ENCODE data around the gene INSL4. TPM values are rescaled to one million over a fixed set of nuclear protein-coding genes. Genes with fewer than 3 reads are reported as not detected.

The INSL4 gene
- total RNA-seq, 2 donors from 2014 or later = not detected

GRCh38 chr9:5230554-5230953 is 665 bp upstream of the INSL4 start:
- no peaks in the 10 kb centered on the region for H3K9me3 ChIP-seq
- no peak for DNase-seq
- 64 to 67% methylated on average over 10 of the region's 10 CpGs for WGBS, 2 donors
- no peak for ATAC-seq
- no peaks in the 10 kb centered on the region for H3K36me3 ChIP-seq (replicated peaks in 1 of 2; ENCODE audit: insufficient read depth in 1 of 2, low read depth in 2 of 2)
- no peaks in the 10 kb centered on the region for H3K4me1 ChIP-seq
- H3K4me3 ChIP-seq = no peak overlapping the region
- no peak for TF ChIP-seq POLR2A (IDR thresholded peaks at IDR 0.05)
- TF ChIP-seq CTCF (IDR thresholded peaks at IDR 0.05) = no peak
- intact Hi-C loops (cut with DNase I) = no loop called here
- no peaks in the 10 kb centered on the region for H3K27me3 ChIP-seq
- H3K27ac ChIP-seq = no peak overlapping the region

- Histone ChIP-seq H3K9me3 (no peaks in the 10 kb centered on the region), H3K27ac (no peak overlapping the region), H3K4me1 (no peaks in the 10 kb centered on the region), H3K36me3 (replicated peaks in 1 of 2; ENCODE audit: insufficient read depth in 1 of 2, low read depth in 2 of 2) (no peaks in the 10 kb centered on the region), H3K27me3 (no peaks in the 10 kb centered on the region), H3K4me3 (no peak overlapping the region)
- 25 to 42% methylated on average over 5 of the region's 5 CpGs for WGBS, 2 donors
- DNase-seq = peak; percentile 20 to 25 (median 22)
- ATAC-seq = peak; percentile 64
- no peak for TF ChIP-seq POLR2A (IDR thresholded peaks at IDR 0.05)
- TF ChIP-seq CTCF (IDR thresholded peaks at IDR 0.05) = peak in 4 of 7 experiments; percentile 21 to 41 (median 30)
- intact Hi-C loops (cut with DNase I) = no loop called here
Measured at GRCh38 chr9:5263351-5264218, 32.4 kb downstream of the INSL4 start.

DNA sequence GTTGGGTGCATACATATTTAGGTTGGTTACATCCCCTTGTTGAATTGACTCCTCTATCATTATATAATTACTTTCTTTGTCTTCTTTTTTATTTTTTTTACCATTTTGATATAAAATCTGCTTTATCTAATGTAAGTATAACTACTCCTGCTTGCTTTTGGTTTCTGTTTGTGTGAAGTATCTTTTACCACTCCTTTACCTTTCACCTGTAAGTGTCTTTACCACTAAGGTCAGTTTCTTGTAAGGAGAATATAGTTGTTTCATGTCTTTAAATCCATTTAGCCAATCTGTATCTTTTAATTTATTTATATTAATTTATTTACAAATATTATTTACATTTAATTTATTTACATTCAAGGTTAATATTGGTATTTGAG is 33.0 kb downstream of the INSL4 start:
- DNase-seq = no peak
- ATAC-seq = no peak
- H3K9me3 ChIP-seq = no peaks in the 10 kb centered on the region

GRCh38 chr9:5265939-5266338 is 34.7 kb downstream of the INSL4 start:
- DNase-seq (no peak), ATAC-seq (no peak)
- H3K27ac ChIP-seq = no peak overlapping the region
- no peaks in the 10 kb centered on the region for H3K27me3 ChIP-seq
- 43 to 79% methylated on average over 1 of the region's 1 CpG for WGBS, 2 donors
- no peak overlapping the region for H3K4me3 ChIP-seq
- no peaks in the 10 kb centered on the region for H3K9me3 ChIP-seq
- no peaks in the 10 kb centered on the region for H3K4me1 ChIP-seq
- TF ChIP-seq POLR2A (IDR thresholded peaks at IDR 0.05) (no peak), CTCF (IDR thresholded peaks at IDR 0.05) (no peak)
- no peaks in the 10 kb centered on the region for H3K36me3 ChIP-seq (replicated peaks in 1 of 2; ENCODE audit: insufficient read depth in 1 of 2, low read depth in 2 of 2)
- intact Hi-C loops (cut with DNase I) = no loop called here

More for the DNA sequence above, 33.0 kb downstream of the INSL4 start:
- TF ChIP-seq CTCF (IDR thresholded peaks at IDR 0.05) (no peak), POLR2A (IDR thresholded peaks at IDR 0.05) (no peak)
- intact Hi-C loops (cut with DNase I) = no loop called here
- Histone ChIP-seq H3K36me3 (replicated peaks in 1 of 2; ENCODE audit: insufficient read depth in 1 of 2, low read depth in 2 of 2) (no peaks in the 10 kb centered on the region), H3K4me1 (no peaks in the 10 kb centered on the region), H3K27ac (no peak overlapping the region), H3K27me3 (no peaks in the 10 kb centered on the region), H3K4me3 (no peak overlapping the region)

- Histone ChIP-seq H3K27me3 (no peaks in the 10 kb centered on the region), H3K4me1 (no peaks in the 10 kb centered on the region), H3K27ac (no peak overlapping the region), H3K9me3 (no peaks in the 10 kb centered on the region), H3K4me3 (no peak overlapping the region), H3K36me3 (replicated peaks in 1 of 2; ENCODE audit: insufficient read depth in 1 of 2, low read depth in 2 of 2) (no peaks in the 10 kb centered on the region)
- DNase-seq = no peak
- peak; percentile 50 for ATAC-seq
- WGBS, 2 donors = 42 to 43% methylated on average over 6 of the region's 6 CpGs
- intact Hi-C loops (cut with DNase I) = no loop called here
- TF ChIP-seq POLR2A (IDR thresholded peaks at IDR 0.05) (no peak), CTCF (IDR thresholded peaks at IDR 0.05) (no peak)
Measured at GRCh38 chr9:5269249-5269715, 38.1 kb downstream of the INSL4 start.

Data from body of pancreas (tissue), 4 donors.